IPS-15b (cell line): ENCODE data around the gene PLCB1.
"Not testable (repeated sequence)": the region's sequence is repeated elsewhere in the genome, so short reads cannot be mapped to it uniquely, and the experiment has no call there.

Experiments
- H3K27me3 ChIP-seq: one replicate; pipeline ENCODE4 v1.6.1; 2013; ENCODE audit warnings: low read length; ENCODE audit not compliant: control insufficient read depth, insufficient read depth
- H3K36me3 ChIP-seq: one replicate; pipeline ENCODE4 v1.6.1; 2013; ENCODE audit warnings: low read length; ENCODE audit not compliant: control insufficient read depth, insufficient read depth
- H3K4me1 ChIP-seq: one replicate; pipeline ENCODE4 v1.6.1; 2013; ENCODE audit warnings: mild to moderate bottlenecking, low read length; ENCODE audit not compliant: control insufficient read depth, insufficient read depth
- H3K4me3 ChIP-seq: one replicate; pipeline ENCODE4 v1.5.1; 2013; ENCODE audit warnings: low read depth, low read length
- H3K9ac ChIP-seq: one replicate; pipeline ENCODE4 v1.6.1; 2013; ENCODE audit warnings: low read depth, mild to moderate bottlenecking, low read length
- H3K9me3 ChIP-seq: one replicate; pipeline ENCODE4 v1.6.1; 2013; ENCODE audit warnings: mild to moderate bottlenecking, low read length; ENCODE audit not compliant: control insufficient read depth, insufficient read depth

The PLCB1 gene

GRCh38 chr20:8152183-8152582 is 20.1 kb downstream of the PLCB1 start:
- Histone ChIP-seq H3K4me1 (no peaks in the 10 kb centered on the region), H3K27me3 (no peaks in the 10 kb centered on the region), H3K9ac (no peak overlapping the region), H3K4me3 (no peak overlapping the region), H3K36me3 (no peaks in the 10 kb centered on the region), H3K9me3 (no peaks in the 10 kb centered on the region)

- Histone ChIP-seq H3K9ac (no peak overlapping the region), H3K27me3 (no peaks in the 10 kb centered on the region), H3K36me3 (no peaks in the 10 kb centered on the region), H3K9me3 (no peaks in the 10 kb centered on the region), H3K4me1 (no peaks in the 10 kb centered on the region), H3K4me3 (no peak overlapping the region)
Measured at GRCh38 chr20:8152847-8153246, 20.8 kb downstream of the PLCB1 start.

GRCh38 chr20:8153281-8153908 is 21.3 kb downstream of the PLCB1 start:
- H3K9ac ChIP-seq, result no peak overlapping the region
- H3K4me3 ChIP-seq, result no peak overlapping the region
- no peaks in the 10 kb centered on the region for H3K27me3 ChIP-seq
- no peaks in the 10 kb centered on the region for H3K36me3 ChIP-seq
- no peaks in the 10 kb centered on the region for H3K4me1 ChIP-seq
- peaks cover 2% of the 10 kb centered on the region for H3K9me3 ChIP-seq

GRCh38 chr20:8154638-8155037 is 22.6 kb downstream of the PLCB1 start:
- Histone ChIP-seq H3K4me3 (no peak overlapping the region), H3K9me3 (peaks cover 6% of the 10 kb centered on the region), H3K9ac (no peak overlapping the region), H3K4me1 (no peaks in the 10 kb centered on the region), H3K36me3 (no peaks in the 10 kb centered on the region), H3K27me3 (no peaks in the 10 kb centered on the region)

GRCh38 chr20:8155229-8155628 is 23.2 kb downstream of the PLCB1 start:
- H3K9me3 ChIP-seq, result peaks cover 6% of the 10 kb centered on the region
- H3K9ac ChIP-seq, result no peak overlapping the region
- no peak overlapping the region for H3K4me3 ChIP-seq
- no peaks in the 10 kb centered on the region for H3K4me1 ChIP-seq
- H3K36me3 ChIP-seq, result no peaks in the 10 kb centered on the region
- no peaks in the 10 kb centered on the region for H3K27me3 ChIP-seq

GRCh38 chr20:8155812-8156211 is 23.7 kb downstream of the PLCB1 start:
- H3K4me1 ChIP-seq, result no peaks in the 10 kb centered on the region
- no peak overlapping the region for H3K9ac ChIP-seq

GRCh38 chr20:8156235-8157079 is 24.4 kb downstream of the PLCB1 start:
- Histone ChIP-seq H3K4me1 (no peaks in the 10 kb centered on the region), H3K9me3 (peaks cover 6% of the 10 kb centered on the region), H3K36me3 (no peaks in the 10 kb centered on the region), H3K9ac (no peak overlapping the region), H3K27me3 (no peaks in the 10 kb centered on the region), H3K4me3 (no peak overlapping the region)

More at GRCh38 chr20:8155812-8156211, 23.7 kb downstream of the PLCB1 start:
- peaks cover 6% of the 10 kb centered on the region for H3K9me3 ChIP-seq
- H3K4me3 ChIP-seq, result no peak overlapping the region
- H3K36me3 ChIP-seq, result no peaks in the 10 kb centered on the region
- H3K27me3 ChIP-seq, result no peaks in the 10 kb centered on the region

- H3K36me3 ChIP-seq, H3K9me3 ChIP-seq, H3K4me1 ChIP-seq, H3K4me3 ChIP-seq, H3K27me3 ChIP-seq, H3K9ac ChIP-seq: not testable (repeated sequence)
Measured at GRCh38 chr20:8159217-8159616, 27.2 kb downstream of the PLCB1 start.

- no peak overlapping the region for H3K9ac ChIP-seq
- peaks cover 6% of the 10 kb centered on the region for H3K9me3 ChIP-seq
- H3K4me1 ChIP-seq, result no peaks in the 10 kb centered on the region
- no peaks in the 10 kb centered on the region for H3K36me3 ChIP-seq
- no peak overlapping the region for H3K4me3 ChIP-seq
- no peaks in the 10 kb centered on the region for H3K27me3 ChIP-seq
Measured at GRCh38 chr20:8161264-8162071, 29.4 kb downstream of the PLCB1 start.

- H3K36me3 ChIP-seq, result no peaks in the 10 kb centered on the region
- H3K4me1 ChIP-seq, result no peaks in the 10 kb centered on the region
- H3K9ac ChIP-seq, result no peak overlapping the region
- no peaks in the 10 kb centered on the region for H3K27me3 ChIP-seq
- H3K9me3 ChIP-seq, result peaks cover 6% of the 10 kb centered on the region
- H3K4me3 ChIP-seq, result no peak overlapping the region
Measured at GRCh38 chr20:8162610-8163009, 30.5 kb downstream of the PLCB1 start.

GRCh38 chr20:8163543-8163942 is 31.5 kb downstream of the PLCB1 start:
- Histone ChIP-seq H3K9me3 (peaks cover 3% of the 10 kb centered on the region), H3K9ac (no peak overlapping the region), H3K4me1 (no peaks in the 10 kb centered on the region), H3K27me3 (no peaks in the 10 kb centered on the region), H3K4me3 (no peak overlapping the region), H3K36me3 (no peaks in the 10 kb centered on the region)
